WTC11 (cell line): ENCODE measurements around the gene SLC10A1. TPM values are rescaled to one million over a fixed set of nuclear protein-coding genes. Genes with fewer than 3 reads are reported as not detected.

ENCODE experiments used
- ATAC-seq: fragments of 200-7000 bp; cut with Tn5 transposase; 2 replicates; pipeline ENCODE4 v1.10.0; 2021; ENCODE audit warnings: mild to moderate bottlenecking, moderate library complexity
- CTCF ChIA-PET: fragments of 300-600 bp; sonication (Branson Sonifier 250); formaldehyde crosslinking; loops from one replicate; lab custom pipeline; 2021; ENCODE audit warnings: antibody characterized with exemption; lab: Charles Lee
- POLR2A ChIA-PET: fragments of 350-600 bp; sonication (Branson Sonifier 250); formaldehyde crosslinking; loops from one replicate; lab custom pipeline; 2021; ENCODE audit warnings: antibody characterized with exemption; lab: Charles Lee
- DNase-seq: peaks from one replicate; pipeline ENCODE4 v3.0.0; 2021; ENCODE audit warnings: low spot score
- H3K27ac Mint-ChIP-seq: 2 replicates; pipeline ENCODE4 v1.8.0; 2021; ENCODE audit warnings: mixed read lengths
- H3K27me3 Mint-ChIP-seq: 2 replicates; pipeline ENCODE4 v1.8.0; 2021; ENCODE audit warnings: low read depth, mild to moderate bottlenecking, moderate library complexity, mixed read lengths
- H3K36me3 Mint-ChIP-seq: 2 replicates; pipeline ENCODE4 v1.8.0; 2021; ENCODE audit warnings: mixed read lengths
- H3K4me1 Mint-ChIP-seq: 2 replicates; pipeline ENCODE4 v1.8.0; 2022; ENCODE audit warnings: mixed read lengths
- H3K4me3 Mint-ChIP-seq: 2 replicates; pipeline ENCODE4 v1.8.0; 2021; ENCODE audit warnings: mild to moderate bottlenecking, moderate library complexity, mixed read lengths
- H3K9me3 Mint-ChIP-seq: 2 replicates; pipeline ENCODE4 v1.8.0; 2021; ENCODE audit warnings: mixed read lengths
- CREM ChIP-seq: sonication (generic); formaldehyde crosslinking; IDR thresholded peaks from 2 replicates; pipeline ENCODE4 v1.8.1; 2022; ENCODE audit warnings: mild to moderate bottlenecking, missing genetic modification reagents, moderate library complexity
- GRHL2 ChIP-seq: fragments of 250-450 bp; sonication (Bioruptor Pico); IDR thresholded peaks from 2 replicates; pipeline ENCODE4 v1.8.0; 2022; ENCODE audit warnings: mild to moderate bottlenecking, moderate library complexity; ENCODE audit not compliant: insufficient replicate concordance, severe bottlenecking
- HMGA2 ChIP-seq: fragments of 250-450 bp; sonication (Bioruptor Pico); IDR thresholded peaks from 2 replicates; pipeline ENCODE4 v1.4.0; 2021; ENCODE audit warnings: mild to moderate bottlenecking, moderate library complexity
- NR1H2 ChIP-seq: sonication (generic); formaldehyde crosslinking; IDR thresholded peaks from 2 replicates; pipeline ENCODE4 v1.9.0; 2021; ENCODE audit warnings: mild to moderate bottlenecking, moderate library complexity, missing genetic modification reagents
- RORB ChIP-seq: fragments of 250-450 bp; sonication (Bioruptor Pico); IDR thresholded peaks from 2 replicates; pipeline ENCODE4 v1.9.0; 2021; ENCODE audit warnings: mild to moderate bottlenecking
- SMAD3 ChIP-seq: sonication (generic); formaldehyde crosslinking; IDR thresholded peaks from 2 replicates; pipeline ENCODE4 v1.8.0; 2022; ENCODE audit warnings: missing genetic modification reagents, mild to moderate bottlenecking, borderline replicate concordance
- SMAD4 ChIP-seq: sonication (generic); formaldehyde crosslinking; IDR thresholded peaks from 2 replicates; pipeline ENCODE4 v1.8.0; 2022; ENCODE audit warnings: mild to moderate bottlenecking, missing genetic modification reagents
- SP1 ChIP-seq: sonication (generic); formaldehyde crosslinking; conservative IDR thresholded peaks from 2 replicates; pipeline ENCODE4 v1.8.1; 2022; ENCODE audit warnings: missing genetic modification reagents
- ZBTB21 ChIP-seq: sonication (generic); formaldehyde crosslinking; IDR thresholded peaks from 2 replicates; pipeline ENCODE4 v1.8.1; 2023; ENCODE audit warnings: mild to moderate bottlenecking, missing genetic modification reagents, borderline replicate concordance
- ZNF138 ChIP-seq: sonication (generic); formaldehyde crosslinking; conservative IDR thresholded peaks from 2 replicates; pipeline ENCODE4 v1.8.1; 2022; ENCODE audit warnings: mild to moderate bottlenecking, moderate library complexity, missing genetic modification reagents
- ZNF219 ChIP-seq: sonication (generic); formaldehyde crosslinking; IDR thresholded peaks from 2 replicates; pipeline ENCODE4 v1.8.0; 2023; ENCODE audit warnings: missing genetic modification reagents, mild to moderate bottlenecking, borderline replicate concordance
- ZNF671 ChIP-seq: fragments of 250-450 bp; sonication (Bioruptor Pico); IDR thresholded peaks from 2 replicates; pipeline ENCODE4 v1.8.0; 2021; ENCODE audit warnings: mild to moderate bottlenecking
- total RNA-seq: library from RNA; stranded (reverse); gene quantifications from 3 replicates; pipeline ENCODE4 v1.2.3, GENCODE V29; 2021
- TF ChIP-seq, protein P1 (sequence below): fragments of 250-450 bp; sonication (Bioruptor Pico); IDR thresholded peaks from 2 replicates; pipeline ENCODE4 v2.1.2; 2022; ENCODE audit warnings: mild to moderate bottlenecking, moderate library complexity
- TF ChIP-seq, protein P2 (sequence below): sonication (generic); formaldehyde crosslinking; IDR thresholded peaks from 2 replicates; pipeline ENCODE4 v1.8.1; 2023; ENCODE audit warnings: mild to moderate bottlenecking, missing genetic modification reagents, borderline replicate concordance
- TF ChIP-seq, protein P3 (sequence below): fragments of 250-450 bp; sonication (Bioruptor Pico); IDR thresholded peaks from 2 replicates; pipeline ENCODE4 v1.8.0; 2021; ENCODE audit warnings: mild to moderate bottlenecking
- TF ChIP-seq, protein P4 (sequence below): sonication (generic); formaldehyde crosslinking; IDR thresholded peaks from 2 replicates; pipeline ENCODE4 v1.8.1; 2022; ENCODE audit warnings: low read depth, missing genetic modification reagents, borderline replicate concordance
- TF ChIP-seq, protein P5 (sequence below): sonication (generic); formaldehyde crosslinking; IDR thresholded peaks from 2 replicates; pipeline ENCODE4 v1.8.0; 2022; ENCODE audit warnings: mild to moderate bottlenecking, missing genetic modification reagents
- TF ChIP-seq, protein P6 (sequence below): sonication (generic); formaldehyde crosslinking; IDR thresholded peaks from 2 replicates; pipeline ENCODE4 v1.8.0; 2022; ENCODE audit warnings: mild to moderate bottlenecking, missing genetic modification reagents

SLC10A1 gene
- total RNA-seq, 1 experiment from 2014 or later: 0.09 TPM

DNA sequence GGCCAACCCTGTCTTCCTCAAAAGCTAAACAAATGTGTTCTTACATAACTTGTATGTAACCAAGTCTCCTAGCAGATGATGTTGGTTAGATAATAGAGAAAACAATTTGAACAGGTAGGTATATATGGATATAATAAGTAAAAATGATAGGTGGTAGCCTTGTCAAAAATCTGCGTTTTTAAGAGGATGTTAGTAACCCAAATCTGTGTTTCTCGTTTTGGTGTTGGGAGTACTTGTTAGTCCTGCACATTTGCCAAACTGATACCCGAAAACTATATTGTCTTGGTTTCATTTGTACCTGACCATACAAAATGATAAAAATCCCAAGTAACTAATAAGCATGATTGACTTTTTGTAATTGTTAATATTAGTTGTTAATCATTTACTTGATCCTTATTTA is 22.0 kb downstream of the SLC10A1 start:
- no peaks in the 10 kb centered on the region for H3K4me1 Mint-ChIP-seq
- TF ChIP-seq, protein P1, sequence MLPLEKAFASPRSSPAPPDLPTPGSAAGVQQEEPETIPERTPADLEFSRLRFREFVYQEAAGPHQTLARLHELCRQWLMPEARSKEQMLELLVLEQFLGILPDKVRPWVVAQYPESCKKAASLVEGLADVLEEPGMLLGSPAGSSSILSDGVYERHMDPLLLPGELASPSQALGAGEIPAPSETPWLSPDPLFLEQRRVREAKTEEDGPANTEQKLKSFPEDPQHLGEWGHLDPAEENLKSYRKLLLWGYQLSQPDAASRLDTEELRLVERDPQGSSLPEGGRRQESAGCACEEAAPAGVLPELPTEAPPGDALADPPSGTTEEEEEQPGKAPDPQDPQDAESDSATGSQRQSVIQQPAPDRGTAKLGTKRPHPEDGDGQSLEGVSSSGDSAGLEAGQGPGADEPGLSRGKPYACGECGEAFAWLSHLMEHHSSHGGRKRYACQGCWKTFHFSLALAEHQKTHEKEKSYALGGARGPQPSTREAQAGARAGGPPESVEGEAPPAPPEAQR (CRISPR knock-in tag): no peak
- TF ChIP-seq, protein P2, sequence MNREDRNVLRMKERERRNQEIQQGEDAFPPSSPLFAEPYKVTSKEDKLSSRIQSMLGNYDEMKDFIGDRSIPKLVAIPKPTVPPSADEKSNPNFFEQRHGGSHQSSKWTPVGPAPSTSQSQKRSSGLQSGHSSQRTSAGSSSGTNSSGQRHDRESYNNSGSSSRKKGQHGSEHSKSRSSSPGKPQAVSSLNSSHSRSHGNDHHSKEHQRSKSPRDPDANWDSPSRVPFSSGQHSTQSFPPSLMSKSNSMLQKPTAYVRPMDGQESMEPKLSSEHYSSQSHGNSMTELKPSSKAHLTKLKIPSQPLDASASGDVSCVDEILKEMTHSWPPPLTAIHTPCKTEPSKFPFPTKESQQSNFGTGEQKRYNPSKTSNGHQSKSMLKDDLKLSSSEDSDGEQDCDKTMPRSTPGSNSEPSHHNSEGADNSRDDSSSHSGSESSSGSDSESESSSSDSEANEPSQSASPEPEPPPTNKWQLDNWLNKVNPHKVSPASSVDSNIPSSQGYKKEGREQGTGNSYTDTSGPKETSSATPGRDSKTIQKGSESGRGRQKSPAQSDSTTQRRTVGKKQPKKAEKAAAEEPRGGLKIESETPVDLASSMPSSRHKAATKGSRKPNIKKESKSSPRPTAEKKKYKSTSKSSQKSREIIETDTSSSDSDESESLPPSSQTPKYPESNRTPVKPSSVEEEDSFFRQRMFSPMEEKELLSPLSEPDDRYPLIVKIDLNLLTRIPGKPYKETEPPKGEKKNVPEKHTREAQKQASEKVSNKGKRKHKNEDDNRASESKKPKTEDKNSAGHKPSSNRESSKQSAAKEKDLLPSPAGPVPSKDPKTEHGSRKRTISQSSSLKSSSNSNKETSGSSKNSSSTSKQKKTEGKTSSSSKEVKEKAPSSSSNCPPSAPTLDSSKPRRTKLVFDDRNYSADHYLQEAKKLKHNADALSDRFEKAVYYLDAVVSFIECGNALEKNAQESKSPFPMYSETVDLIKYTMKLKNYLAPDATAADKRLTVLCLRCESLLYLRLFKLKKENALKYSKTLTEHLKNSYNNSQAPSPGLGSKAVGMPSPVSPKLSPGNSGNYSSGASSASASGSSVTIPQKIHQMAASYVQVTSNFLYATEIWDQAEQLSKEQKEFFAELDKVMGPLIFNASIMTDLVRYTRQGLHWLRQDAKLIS (CRISPR knock-in tag): no peak
- TF ChIP-seq ZNF219 (CRISPR knock-in tag) (no peak), SMAD4 (CRISPR knock-in tag) (no peak), ZNF671 (no peak), SP1 (no peak), CREM (CRISPR knock-in tag) (no peak), HMGA2 (CRISPR knock-in tag) (no peak), ZNF138 (no peak), ZBTB21 (CRISPR knock-in tag) (no peak), NR1H2 (no peak), SMAD3 (no peak)
- TF ChIP-seq, protein P3, sequence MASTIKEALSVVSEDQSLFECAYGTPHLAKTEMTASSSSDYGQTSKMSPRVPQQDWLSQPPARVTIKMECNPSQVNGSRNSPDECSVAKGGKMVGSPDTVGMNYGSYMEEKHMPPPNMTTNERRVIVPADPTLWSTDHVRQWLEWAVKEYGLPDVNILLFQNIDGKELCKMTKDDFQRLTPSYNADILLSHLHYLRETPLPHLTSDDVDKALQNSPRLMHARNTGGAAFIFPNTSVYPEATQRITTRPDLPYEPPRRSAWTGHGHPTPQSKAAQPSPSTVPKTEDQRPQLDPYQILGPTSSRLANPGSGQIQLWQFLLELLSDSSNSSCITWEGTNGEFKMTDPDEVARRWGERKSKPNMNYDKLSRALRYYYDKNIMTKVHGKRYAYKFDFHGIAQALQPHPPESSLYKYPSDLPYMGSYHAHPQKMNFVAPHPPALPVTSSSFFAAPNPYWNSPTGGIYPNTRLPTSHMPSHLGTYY: no peak
- TF ChIP-seq, protein P4, sequence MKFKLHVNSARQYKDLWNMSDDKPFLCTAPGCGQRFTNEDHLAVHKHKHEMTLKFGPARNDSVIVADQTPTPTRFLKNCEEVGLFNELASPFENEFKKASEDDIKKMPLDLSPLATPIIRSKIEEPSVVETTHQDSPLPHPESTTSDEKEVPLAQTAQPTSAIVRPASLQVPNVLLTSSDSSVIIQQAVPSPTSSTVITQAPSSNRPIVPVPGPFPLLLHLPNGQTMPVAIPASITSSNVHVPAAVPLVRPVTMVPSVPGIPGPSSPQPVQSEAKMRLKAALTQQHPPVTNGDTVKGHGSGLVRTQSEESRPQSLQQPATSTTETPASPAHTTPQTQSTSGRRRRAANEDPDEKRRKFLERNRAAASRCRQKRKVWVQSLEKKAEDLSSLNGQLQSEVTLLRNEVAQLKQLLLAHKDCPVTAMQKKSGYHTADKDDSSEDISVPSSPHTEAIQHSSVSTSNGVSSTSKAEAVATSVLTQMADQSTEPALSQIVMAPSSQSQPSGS: no peak
- TF ChIP-seq, protein P5, sequence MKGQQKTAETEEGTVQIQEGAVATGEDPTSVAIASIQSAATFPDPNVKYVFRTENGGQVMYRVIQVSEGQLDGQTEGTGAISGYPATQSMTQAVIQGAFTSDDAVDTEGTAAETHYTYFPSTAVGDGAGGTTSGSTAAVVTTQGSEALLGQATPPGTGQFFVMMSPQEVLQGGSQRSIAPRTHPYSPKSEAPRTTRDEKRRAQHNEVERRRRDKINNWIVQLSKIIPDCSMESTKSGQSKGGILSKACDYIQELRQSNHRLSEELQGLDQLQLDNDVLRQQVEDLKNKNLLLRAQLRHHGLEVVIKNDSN (CRISPR knock-in tag): no peak
- no peak for ATAC-seq
- POLR2A ChIA-PET: interaction anchor here (0.6 kb wide), 1 partner anchor 28 kb away, joined by 3 read pairs; no protein-coding TSS in a partner anchor
- CTCF ChIA-PET: no interaction called here
- H3K9me3 Mint-ChIP-seq: no peaks in the 10 kb centered on the region
- H3K4me3 Mint-ChIP-seq: no peak overlapping the region
- H3K27me3 Mint-ChIP-seq: no peaks in the 10 kb centered on the region
- no peak for DNase-seq
- peaks cover 80% of the 10 kb centered on the region for H3K36me3 Mint-ChIP-seq
- no peak overlapping the region for H3K27ac Mint-ChIP-seq

DNA sequence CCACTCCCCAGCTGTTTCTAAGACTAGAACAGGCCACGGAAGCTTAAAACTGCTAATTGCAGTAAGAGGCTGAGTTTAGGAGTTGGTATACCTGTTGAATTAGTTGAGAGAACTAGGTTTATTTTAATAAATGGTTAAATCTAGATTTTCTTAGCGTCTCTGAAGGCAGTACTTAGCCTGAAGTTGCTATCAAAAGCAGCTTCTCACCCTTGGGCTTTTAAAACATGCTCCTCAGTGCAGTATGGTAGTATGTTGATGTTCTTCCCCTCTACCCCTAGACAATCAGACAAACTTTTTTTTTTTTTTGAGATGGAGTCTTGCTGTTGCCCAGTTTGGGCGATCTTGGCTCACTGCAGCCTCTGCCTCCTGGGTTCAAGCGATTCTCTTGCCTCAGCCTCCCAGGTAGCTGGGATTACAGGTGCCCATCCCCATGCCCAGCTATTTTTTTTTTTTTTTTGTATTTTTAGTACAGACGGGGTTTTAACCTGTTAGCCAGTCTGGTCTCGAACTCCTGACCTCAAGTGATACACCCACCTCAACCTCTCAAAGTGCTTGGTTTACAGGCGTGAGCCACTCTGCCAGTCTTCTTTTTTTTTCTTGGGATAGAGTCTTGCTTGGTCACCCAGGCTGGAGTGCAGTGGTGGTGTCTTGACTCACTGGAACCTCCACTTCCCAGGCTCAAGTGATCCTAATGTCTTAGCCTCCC is 23.3 kb downstream of the SLC10A1 start:
- H3K27me3 Mint-ChIP-seq: no peaks in the 10 kb centered on the region
- TF ChIP-seq, protein P6, sequence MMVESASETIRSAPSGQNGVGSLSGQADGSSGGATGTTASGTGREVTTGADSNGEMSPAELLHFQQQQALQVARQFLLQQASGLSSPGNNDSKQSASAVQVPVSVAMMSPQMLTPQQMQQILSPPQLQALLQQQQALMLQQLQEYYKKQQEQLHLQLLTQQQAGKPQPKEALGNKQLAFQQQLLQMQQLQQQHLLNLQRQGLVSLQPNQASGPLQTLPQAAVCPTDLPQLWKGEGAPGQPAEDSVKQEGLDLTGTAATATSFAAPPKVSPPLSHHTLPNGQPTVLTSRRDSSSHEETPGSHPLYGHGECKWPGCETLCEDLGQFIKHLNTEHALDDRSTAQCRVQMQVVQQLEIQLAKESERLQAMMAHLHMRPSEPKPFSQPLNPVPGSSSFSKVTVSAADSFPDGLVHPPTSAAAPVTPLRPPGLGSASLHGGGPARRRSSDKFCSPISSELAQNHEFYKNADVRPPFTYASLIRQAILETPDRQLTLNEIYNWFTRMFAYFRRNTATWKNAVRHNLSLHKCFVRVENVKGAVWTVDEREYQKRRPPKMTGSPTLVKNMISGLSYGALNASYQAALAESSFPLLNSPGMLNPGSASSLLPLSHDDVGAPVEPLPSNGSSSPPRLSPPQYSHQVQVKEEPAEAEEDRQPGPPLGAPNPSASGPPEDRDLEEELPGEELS (CRISPR knock-in tag): no peak
- TF ChIP-seq RORB (CRISPR knock-in tag) (peak; percentile 55; the same call in 1 of the 2 replicates), ZNF671 (peak; percentile 62; the same call in 1 of the 2 replicates), GRHL2 (CRISPR knock-in tag) (no peak)
- POLR2A ChIA-PET: no interaction called here
- no peak overlapping the region for H3K27ac Mint-ChIP-seq
- H3K9me3 Mint-ChIP-seq: no peaks in the 10 kb centered on the region
- DNase-seq (no peak), ATAC-seq (no peak)
- no peak overlapping the region for H3K4me3 Mint-ChIP-seq
- CTCF ChIA-PET: interaction anchor here (1.2 to 1.3 kb wide), 2 partner anchors 43 to 199 kb away, joined by 3 to 5 read pairs; partner anchors contain the start of gene CCDC177
- H3K36me3 Mint-ChIP-seq: peaks cover 88% of the 10 kb centered on the region
- peaks cover 8% of the 10 kb centered on the region for H3K4me1 Mint-ChIP-seq
